ENCODE measurements around the gene CMSS1.
A peak's percentile ranks its signal among the peaks of the same experiment; 100 is the strongest.

Gene CMSS1

DNA sequence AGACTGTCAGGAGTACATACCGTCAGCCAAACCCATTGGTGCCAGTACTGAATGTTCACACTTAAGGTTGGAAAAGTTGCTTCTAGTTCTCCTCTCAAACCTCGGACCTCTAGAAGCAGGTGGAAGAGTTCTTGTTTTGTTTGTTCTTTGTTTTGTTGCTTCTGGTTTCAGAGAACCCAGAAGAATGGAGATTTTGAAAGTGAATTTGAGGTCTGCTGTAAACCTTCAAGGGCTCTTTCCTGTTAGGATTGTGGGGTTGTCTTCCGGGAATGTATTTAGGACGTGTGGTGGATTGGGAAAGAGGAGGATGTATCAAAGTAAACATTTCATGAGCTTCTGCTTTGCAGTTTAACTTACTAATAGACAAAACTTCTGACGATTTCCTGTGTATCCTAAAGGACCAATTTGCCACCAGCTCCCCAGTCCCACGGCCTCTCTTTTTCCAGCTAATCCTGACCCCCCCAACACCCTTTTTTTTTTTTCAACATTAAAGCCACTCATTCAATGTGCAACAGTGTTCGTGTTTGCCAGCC lies 246.3 kb downstream of the CMSS1 start:
- H3K4me3 ChIP-seq (ENCODE audit: low read depth, low read length): peak overlapping the region; percentile 53
- TF ChIP-seq, protein P1, sequence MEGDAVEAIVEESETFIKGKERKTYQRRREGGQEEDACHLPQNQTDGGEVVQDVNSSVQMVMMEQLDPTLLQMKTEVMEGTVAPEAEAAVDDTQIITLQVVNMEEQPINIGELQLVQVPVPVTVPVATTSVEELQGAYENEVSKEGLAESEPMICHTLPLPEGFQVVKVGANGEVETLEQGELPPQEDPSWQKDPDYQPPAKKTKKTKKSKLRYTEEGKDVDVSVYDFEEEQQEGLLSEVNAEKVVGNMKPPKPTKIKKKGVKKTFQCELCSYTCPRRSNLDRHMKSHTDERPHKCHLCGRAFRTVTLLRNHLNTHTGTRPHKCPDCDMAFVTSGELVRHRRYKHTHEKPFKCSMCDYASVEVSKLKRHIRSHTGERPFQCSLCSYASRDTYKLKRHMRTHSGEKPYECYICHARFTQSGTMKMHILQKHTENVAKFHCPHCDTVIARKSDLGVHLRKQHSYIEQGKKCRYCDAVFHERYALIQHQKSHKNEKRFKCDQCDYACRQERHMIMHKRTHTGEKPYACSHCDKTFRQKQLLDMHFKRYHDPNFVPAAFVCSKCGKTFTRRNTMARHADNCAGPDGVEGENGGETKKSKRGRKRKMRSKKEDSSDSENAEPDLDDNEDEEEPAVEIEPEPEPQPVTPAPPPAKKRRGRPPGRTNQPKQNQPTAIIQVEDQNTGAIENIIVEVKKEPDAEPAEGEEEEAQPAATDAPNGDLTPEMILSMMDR (IDR thresholded peaks at IDR 0.05; ENCODE audit: low read depth, low read length): no peak

DNA sequence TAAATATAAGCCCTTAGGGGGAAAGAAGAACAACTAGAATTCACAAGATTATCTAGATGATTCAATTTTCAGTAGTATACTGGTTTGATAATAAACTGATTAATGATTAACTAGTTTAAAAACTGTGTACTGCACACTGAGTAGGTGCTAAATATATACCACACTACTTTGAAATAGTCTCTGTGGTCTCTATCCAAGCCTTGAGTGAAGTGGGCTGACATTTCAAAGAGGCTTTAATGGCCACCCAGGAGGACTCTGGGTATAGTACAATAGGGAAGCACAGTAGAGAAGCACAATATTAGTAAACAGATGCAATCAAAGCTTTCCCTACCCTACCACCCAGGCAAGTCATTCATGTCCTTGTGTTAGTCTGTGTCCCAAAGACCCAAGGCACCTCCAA lies 249.9 kb downstream of the CMSS1 start:
- no peak overlapping the region for H3K4me3 ChIP-seq (ENCODE audit: low read depth, low read length)
- TF ChIP-seq, protein P1 (IDR thresholded peaks at IDR 0.05; ENCODE audit: low read depth, low read length): no peak

DNA sequence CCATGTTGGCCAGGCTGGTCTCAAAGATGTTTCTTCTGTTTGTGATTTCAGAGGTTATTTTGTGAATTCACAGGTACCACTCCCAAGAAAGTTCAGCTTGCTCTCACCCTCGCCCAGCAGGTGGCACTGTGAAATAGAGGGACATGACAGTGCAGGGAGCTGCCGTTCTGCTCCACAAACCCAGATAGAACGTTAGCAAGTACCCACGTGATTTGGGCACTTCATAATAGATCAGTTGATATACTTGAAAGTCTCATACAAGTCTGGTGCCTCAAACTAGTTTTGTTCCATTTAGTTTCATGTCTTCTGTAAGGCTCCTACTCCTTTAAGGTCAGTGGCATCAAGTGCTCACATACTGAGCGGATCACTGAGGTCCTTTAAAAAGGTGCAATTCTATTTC lies 251.2 kb downstream of the CMSS1 start:
- TF ChIP-seq, protein P1 (IDR thresholded peaks at IDR 0.05; ENCODE audit: low read depth, low read length): peak; percentile 65
- H3K4me3 ChIP-seq (ENCODE audit: low read depth, low read length): no peak overlapping the region

DNA sequence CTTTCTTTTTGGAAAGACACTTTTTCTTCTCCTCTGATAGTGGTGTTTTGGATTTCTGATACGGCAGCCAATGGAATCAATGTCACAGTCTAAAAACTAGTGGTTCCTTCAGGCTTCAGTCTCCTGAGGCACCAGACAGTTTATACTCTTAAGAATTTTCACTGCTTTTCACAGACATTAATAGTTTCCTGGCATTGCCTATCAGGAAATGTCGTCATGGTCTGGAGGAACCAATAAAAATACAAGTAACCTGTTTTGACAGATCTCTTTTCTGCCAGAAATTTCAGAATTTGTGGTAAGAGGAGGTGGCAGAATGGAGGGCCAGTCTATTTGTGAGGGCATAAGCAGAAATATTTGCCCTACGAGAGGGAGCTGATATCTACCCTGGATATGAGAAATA lies 251.8 kb downstream of the CMSS1 start:
- no peak overlapping the region for H3K4me3 ChIP-seq (ENCODE audit: low read depth, low read length)
- TF ChIP-seq, protein P1 (IDR thresholded peaks at IDR 0.05; ENCODE audit: low read depth, low read length): no peak

DNA sequence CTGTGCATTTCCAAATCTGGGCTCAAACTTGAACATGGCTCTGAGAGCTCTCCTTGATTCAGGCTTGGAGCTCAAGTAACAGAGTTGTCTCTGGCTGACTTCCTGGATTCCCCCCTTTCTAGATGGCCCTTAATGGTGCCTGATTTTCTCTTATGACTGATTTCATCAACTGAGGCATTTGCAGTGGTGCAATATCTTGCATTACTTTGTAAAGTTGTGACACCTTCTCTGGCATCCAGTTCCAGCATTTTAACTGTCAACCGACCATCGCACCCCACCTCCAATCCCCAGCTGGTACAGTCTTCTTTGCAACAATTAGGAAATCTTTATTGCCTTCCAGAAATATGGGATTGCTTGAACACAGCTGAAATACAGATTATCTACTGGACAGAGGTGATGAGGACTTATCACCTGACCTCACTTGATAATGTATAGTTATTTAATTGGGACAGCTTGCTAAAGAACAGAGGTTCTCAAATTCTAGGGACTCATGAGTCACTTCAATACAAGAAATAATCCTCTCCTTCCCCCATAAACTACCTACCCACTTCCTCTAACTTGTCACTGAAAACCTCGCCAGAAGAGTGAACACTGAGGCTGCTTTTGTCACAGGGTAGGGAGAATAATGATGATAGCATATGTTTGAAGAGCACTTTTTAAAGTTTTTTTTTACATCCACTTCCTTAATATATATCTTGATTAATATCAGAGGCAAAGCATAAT lies 254.8 kb downstream of the CMSS1 start:
- TF ChIP-seq, protein P1 (IDR thresholded peaks at IDR 0.05; ENCODE audit: low read depth, low read length): no peak
- H3K4me3 ChIP-seq (ENCODE audit: low read depth, low read length): no peak overlapping the region

DNA sequence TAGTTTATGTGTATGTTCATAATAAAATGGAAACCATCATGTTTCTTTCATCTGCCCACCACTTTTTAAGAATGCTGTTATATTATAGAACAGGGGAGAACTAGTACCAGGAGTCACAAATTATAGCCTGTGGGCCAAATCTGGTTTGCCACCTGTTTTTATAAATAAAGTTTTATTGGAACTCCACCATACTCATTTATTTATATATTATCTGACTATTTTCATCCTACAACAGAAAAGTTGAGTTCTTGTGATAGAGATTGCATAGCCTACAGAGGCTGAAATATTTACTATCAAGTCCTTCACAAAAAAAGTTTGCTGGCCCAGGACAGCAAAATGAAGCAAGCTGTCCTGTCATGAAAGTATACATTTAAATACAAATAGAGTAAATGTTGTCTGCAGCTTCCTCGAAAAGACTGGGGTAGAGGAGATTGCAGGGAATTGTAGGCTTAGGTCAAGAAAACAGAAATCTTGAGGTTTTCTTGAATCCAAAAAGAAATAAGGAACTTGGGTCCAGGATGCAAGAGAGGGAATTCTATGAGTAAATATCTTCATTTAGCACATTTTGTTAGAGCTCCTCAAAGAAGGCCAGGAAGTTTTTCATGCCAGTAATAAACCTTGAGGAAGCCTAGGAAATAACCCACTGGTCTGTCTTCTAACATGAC lies 255.5 kb downstream of the CMSS1 start:
- TF ChIP-seq, protein P1 (IDR thresholded peaks at IDR 0.05; ENCODE audit: low read depth, low read length): no peak
- H3K4me3 ChIP-seq (ENCODE audit: low read depth, low read length): peak overlapping the region; percentile 36

DNA sequence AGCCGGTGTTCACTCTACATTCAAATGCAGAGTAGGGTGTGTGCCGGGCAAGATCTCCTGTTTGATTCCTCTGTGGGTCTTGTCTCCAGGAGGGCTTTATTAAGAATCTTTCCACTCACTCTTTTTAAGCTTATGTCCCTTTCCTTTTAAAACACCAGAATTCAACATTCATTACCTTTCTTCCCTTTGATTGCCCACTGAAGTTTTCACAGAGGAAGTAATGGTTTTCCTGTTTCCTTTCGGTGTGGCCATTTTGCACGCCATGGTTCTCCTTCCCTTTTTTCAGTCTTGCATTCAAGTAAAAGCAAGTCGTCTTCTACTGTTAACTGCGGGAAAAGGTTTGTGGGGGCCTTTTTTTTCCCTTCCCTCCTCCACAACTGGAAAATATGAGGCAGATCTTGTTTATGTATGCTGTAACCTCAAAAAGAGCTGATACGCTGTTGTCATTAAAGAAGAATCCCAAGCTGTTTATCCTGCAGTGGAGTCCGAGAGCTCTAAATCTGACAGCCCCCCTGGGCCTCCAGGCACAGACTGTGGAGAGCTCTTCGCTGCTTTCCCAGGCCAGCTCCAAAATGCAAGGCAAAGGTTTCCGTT lies 256.1 kb downstream of the CMSS1 start:
- peak overlapping the region; percentile 36 for H3K4me3 ChIP-seq (ENCODE audit: low read depth, low read length)
- TF ChIP-seq, protein P1 (IDR thresholded peaks at IDR 0.05; ENCODE audit: low read depth, low read length): no peak

All from WI38 (cell line).